Caco-2 (cell line): Measurements from ENCODE around the gene NKX2-4. TPM values are rescaled to one million over a fixed set of nuclear protein-coding genes. Genes with fewer than 3 reads are reported as not detected.

Source experiments
- Bru-seq: library from RNA; stranded (reverse); fragments of 400-500 nt; gene quantifications from one replicate; lab custom pipeline; 2021; lab: Mats Ljungman, UMichigan
- BruChase-seq, 2 experiments: library from RNA; stranded (reverse); fragments of 400-500 nt; gene quantifications; one replicate each; lab custom pipeline; 2021; lab: Mats Ljungman, UMichigan
- BruUV-seq: library from RNA; stranded (reverse); fragments of 400-500 nt; replicated peaks from 2 replicates; lab custom pipeline; 2021; lab: Mats Ljungman, UMichigan
- CTCF ChIA-PET: fragments of 300-600 bp; sonication (Branson Sonifier 250); formaldehyde crosslinking; loops from one replicate; lab custom pipeline; 2022; ENCODE audit warnings: antibody characterized with exemption; lab: Charles Lee
- POLR2A ChIA-PET: fragments of 300-600 bp; sonication (Branson Sonifier 250); formaldehyde crosslinking; loops from one replicate; lab custom pipeline; 2022; ENCODE audit warnings: antibody characterized with exemption; lab: Charles Lee
- DNase-seq, 2 experiments: peaks; one replicate each; pipeline versions ENCODE4 v3.0.0 to v3.0.0-alpha.2; 2020 to 2022
- H3K27me3 ChIP-seq: replicated peaks from 2 replicates; pipeline ENCODE4 v1.6.0; 2011; ENCODE audit warnings: low read length; ENCODE audit not compliant: control insufficient read depth, insufficient read depth
- H3K36me3 ChIP-seq: 2 replicates; pipeline ENCODE4 v1.5.1; 2011; ENCODE audit warnings: low read length; ENCODE audit not compliant: control insufficient read depth, insufficient read depth
- H3K4me1 ChIP-seq: fragments of 250-450 bp; sonication (Bioruptor Pico); 2 replicates; pipeline ENCODE4 v1.5.1; 2020; ENCODE audit warnings: mild to moderate bottlenecking
- H3K4me3 ChIP-seq: 2 replicates; pipeline ENCODE4 v1.5.1; 2011; ENCODE audit warnings: low read depth, mild to moderate bottlenecking, control low read depth, low read length
- H3K9me3 ChIP-seq: fragments of 250-450 bp; sonication (Bioruptor Pico); 2 replicates; pipeline ENCODE4 v1.5.1; 2020; ENCODE audit warnings: mild to moderate bottlenecking, moderate library complexity
- H3K27ac Mint-ChIP-seq: one replicate; pipeline ENCODE4 v1.8.0; 2022; ENCODE audit warnings: mixed read lengths; ENCODE audit not compliant: unreplicated experiment
- H3K27me3 Mint-ChIP-seq: one replicate; pipeline ENCODE4 v1.8.0; 2022; ENCODE audit warnings: mixed read lengths; ENCODE audit not compliant: insufficient read depth, unreplicated experiment
- H3K36me3 Mint-ChIP-seq: one replicate; pipeline ENCODE4 v1.8.0; 2022; ENCODE audit warnings: mild to moderate bottlenecking, mixed read lengths; ENCODE audit not compliant: insufficient read depth, unreplicated experiment
- H3K4me1 Mint-ChIP-seq: one replicate; pipeline ENCODE4 v1.8.0; 2022; ENCODE audit warnings: low read depth, mixed read lengths; ENCODE audit not compliant: unreplicated experiment
- H3K4me3 Mint-ChIP-seq: one replicate; pipeline ENCODE4 v1.8.0; 2022; ENCODE audit warnings: mild to moderate bottlenecking, moderate library complexity, mixed read lengths; ENCODE audit not compliant: unreplicated experiment
- H3K9me3 Mint-ChIP-seq: one replicate; pipeline ENCODE4 v1.8.0; 2022; ENCODE audit warnings: mixed read lengths; ENCODE audit not compliant: unreplicated experiment
- CTCF ChIP-seq, 2 experiments: fragments of 200-600 bp in 1 of 2; IDR thresholded peaks; 1 replicate in 1 of 2; 2 replicates in 1 of 2; pipeline versions ENCODE4 v1.5.1 to v1.8.0; 2011 to 2022; ENCODE audit warnings: antibody characterized with exemption in 1 of 2, control low read depth in 1 of 2, inconsistent platforms in 1 of 2, low read depth in 1 of 2, low read length in 1 of 2, mild to moderate bottlenecking in 1 of 2, moderate library complexity in 1 of 2; ENCODE audit not compliant: insufficient read depth in 1 of 2, severe bottlenecking in 1 of 2, unreplicated experiment in 1 of 2
- intact Hi-C: fragments of 100-400 bp; cut with micrococcal nuclease; formaldehyde crosslinking; loops from one replicate; pipeline ENCODE4 v1.10.0; 2022; ENCODE audit not compliant: unreplicated experiment
- long read RNA-seq: library from polyadenylated mRNA; stranded (forward); transcript quantifications from one replicate; pipeline ENCODE4 v2.0.0, GENCODE V29; 2022
- total RNA-seq: library from RNA; stranded (reverse); gene quantifications from 2 replicates; pipeline ENCODE4 v1.2.3, GENCODE V29; 2022

The NKX2-4 gene
- total RNA-seq = not detected in 2 replicates
- Bru-seq, nascent RNA = not detected
- not detected for BruChase-seq, experiment 1, labeled RNA remaining after a 2-hour chase
- BruChase-seq, experiment 2, labeled RNA remaining after a 6-hour chase = not detected
- long read RNA-seq = 0 reads

DNA sequence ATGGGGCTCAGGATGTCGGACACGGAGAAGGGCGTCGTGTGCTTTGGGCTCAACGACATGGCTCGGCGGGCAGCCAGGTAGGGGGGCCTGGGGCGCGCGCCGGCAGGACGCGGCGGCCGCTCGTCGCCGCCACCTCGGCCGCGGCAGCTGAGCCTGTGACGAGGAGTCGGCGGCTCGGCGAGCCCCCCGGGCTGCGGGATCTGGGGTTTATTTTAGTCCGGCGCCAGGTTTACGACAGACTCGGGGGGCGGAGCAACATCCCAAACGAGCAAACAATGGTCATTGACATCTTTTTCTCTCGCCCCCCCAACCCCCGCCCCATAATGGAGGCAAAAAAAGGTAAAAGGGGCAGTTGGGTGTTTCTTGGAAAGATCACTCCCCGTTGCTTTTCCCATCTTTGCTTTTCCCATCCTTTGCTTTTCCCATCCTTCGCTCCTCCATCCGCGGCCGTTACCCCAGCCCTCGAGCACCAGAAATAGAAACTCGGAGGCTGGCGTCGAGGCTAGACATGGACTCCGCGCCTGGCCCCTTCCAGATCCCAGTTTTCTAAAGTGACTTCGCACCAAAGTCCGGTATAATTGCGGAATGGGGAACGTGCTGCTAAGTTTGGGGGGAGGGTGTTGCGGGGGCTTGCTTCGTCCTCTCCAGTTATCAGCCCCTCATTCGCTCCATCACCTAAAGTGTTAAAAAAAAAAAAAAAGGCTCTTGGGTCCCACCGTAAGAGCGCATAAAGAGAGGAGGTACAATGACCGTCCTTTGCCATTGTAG is at the start of gene NKX2-4:
TSS of gene NKX2-4 (minus strand) at position 186 of the 768 bp plus-strand sequence. CDS start at position 59, 127 bp downstream.
- H3K4me3 ChIP-seq = no peak within 1 kb of the TSS

GRCh38 chr20:21437816-21438215 is 40.5 kb upstream of the NKX2-4 start:
- Mint-ChIP-seq H3K4me3 (no peak overlapping the region), H3K4me1 (no peaks in the 10 kb centered on the region), H3K9me3 (no peaks in the 10 kb centered on the region), H3K27me3 (peaks cover 13% of the 10 kb centered on the region), H3K36me3 (no peaks in the 10 kb centered on the region), H3K27ac (no peak overlapping the region)
- BruUV-seq = no TSS peak
- ChIA-PET CTCF (no interaction called here), POLR2A (no interaction called here)
- no peak for DNase-seq
- H3K9me3 ChIP-seq = no peaks in the 10 kb centered on the region
- no peaks in the 10 kb centered on the region for H3K27me3 ChIP-seq
- H3K4me3 ChIP-seq = no peak overlapping the region
- no peaks in the 10 kb centered on the region for H3K36me3 ChIP-seq
- H3K4me1 ChIP-seq = no peaks in the 10 kb centered on the region
- no peak for TF ChIP-seq CTCF (IDR thresholded peaks at IDR 0.05; ENCODE audit: insufficient read depth in 1 of 2, low read depth in 1 of 2, low read length in 1 of 2, severe bottlenecking in 1 of 2, unreplicated experiment in 1 of 2)
- intact Hi-C loops = no loop called here

More for the DNA sequence above, at the start of gene NKX2-4:
- Histone ChIP-seq H3K36me3 (no peaks in the 10 kb centered on the region), H3K9me3 (no peaks in the 10 kb centered on the region), H3K27me3 (no peaks in the 10 kb centered on the region), H3K4me1 (no peaks in the 10 kb centered on the region)
- no peak within 1 kb of the TSS for H3K27ac Mint-ChIP-seq
- DNase-seq = no peak
- no peak within 1 kb of the TSS for H3K4me3 Mint-ChIP-seq
- ChIA-PET POLR2A (no interaction called here), CTCF (no interaction called here)
- no peaks in the 10 kb centered on the region for H3K9me3 Mint-ChIP-seq
- no TSS peak for BruUV-seq
- H3K36me3 Mint-ChIP-seq = peaks cover 6% of the 10 kb centered on the region
- no peaks in the 10 kb centered on the region for H3K27me3 Mint-ChIP-seq
- intact Hi-C loops = no loop called here
- H3K4me1 Mint-ChIP-seq = no peaks in the 10 kb centered on the region
- TF ChIP-seq CTCF (IDR thresholded peaks at IDR 0.05; ENCODE audit: insufficient read depth in 1 of 2, low read depth in 1 of 2, low read length in 1 of 2, severe bottlenecking in 1 of 2, unreplicated experiment in 1 of 2) = no peak

DNA sequence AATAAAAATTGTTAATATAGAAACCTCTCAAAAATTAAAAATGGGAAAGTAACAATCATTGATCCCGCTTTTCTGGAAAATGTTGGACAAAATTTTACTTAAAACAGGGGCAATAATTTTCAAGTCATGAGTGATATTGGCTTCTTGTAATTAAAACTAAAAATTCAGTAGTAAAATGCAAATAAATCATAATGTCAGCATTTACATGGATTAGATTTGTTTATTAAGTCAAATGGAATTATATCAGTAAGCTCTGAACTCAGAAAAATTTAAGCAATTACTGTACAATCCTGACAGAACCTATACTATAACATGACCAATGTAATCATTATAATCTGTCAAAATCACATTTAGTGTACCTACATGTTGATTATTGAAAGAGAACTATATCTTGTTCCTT is 39.9 kb upstream of the NKX2-4 start:
- H3K4me3 ChIP-seq = no peak overlapping the region
- ChIA-PET POLR2A (no interaction called here), CTCF (no interaction called here)
- Mint-ChIP-seq H3K36me3 (no peaks in the 10 kb centered on the region), H3K27ac (no peak overlapping the region), H3K27me3 (peaks cover 15% of the 10 kb centered on the region), H3K4me1 (no peaks in the 10 kb centered on the region), H3K9me3 (no peaks in the 10 kb centered on the region), H3K4me3 (no peak overlapping the region)
- no peak for TF ChIP-seq CTCF (IDR thresholded peaks at IDR 0.05; ENCODE audit: insufficient read depth in 1 of 2, low read depth in 1 of 2, low read length in 1 of 2, severe bottlenecking in 1 of 2, unreplicated experiment in 1 of 2)
- H3K27me3 ChIP-seq = no peaks in the 10 kb centered on the region
- BruUV-seq = no TSS peak
- H3K36me3 ChIP-seq = no peaks in the 10 kb centered on the region
- intact Hi-C loops = no loop called here
- no peaks in the 10 kb centered on the region for H3K4me1 ChIP-seq
- no peak for DNase-seq
- H3K9me3 ChIP-seq = no peaks in the 10 kb centered on the region
